ENCODE measurements around the gene PDE11A.

PDE11A gene

DNA sequence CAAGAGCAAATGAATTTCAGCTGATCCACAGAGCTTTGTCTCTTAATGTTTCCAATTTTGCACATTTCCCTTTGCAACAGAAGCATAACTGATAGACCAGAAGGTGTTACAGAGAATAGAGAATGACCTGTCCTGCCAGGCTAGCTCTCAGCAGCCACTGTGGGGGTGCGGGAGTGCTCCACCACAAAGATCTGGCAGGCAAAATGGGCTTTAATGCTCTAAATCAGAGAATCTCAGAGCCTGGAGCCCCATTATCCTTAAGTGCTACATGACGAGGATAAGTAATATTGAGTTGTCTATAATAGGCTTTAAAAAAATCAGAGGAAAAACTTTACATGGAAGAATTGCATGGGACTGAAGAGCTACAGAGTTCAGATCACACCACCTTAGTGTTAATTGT lies 245.7 kb downstream of the PDE11A start:
- DNase-seq (ENCODE audit: extremely low read depth, low read depth) = no peak
- TF ChIP-seq, protein P1, sequence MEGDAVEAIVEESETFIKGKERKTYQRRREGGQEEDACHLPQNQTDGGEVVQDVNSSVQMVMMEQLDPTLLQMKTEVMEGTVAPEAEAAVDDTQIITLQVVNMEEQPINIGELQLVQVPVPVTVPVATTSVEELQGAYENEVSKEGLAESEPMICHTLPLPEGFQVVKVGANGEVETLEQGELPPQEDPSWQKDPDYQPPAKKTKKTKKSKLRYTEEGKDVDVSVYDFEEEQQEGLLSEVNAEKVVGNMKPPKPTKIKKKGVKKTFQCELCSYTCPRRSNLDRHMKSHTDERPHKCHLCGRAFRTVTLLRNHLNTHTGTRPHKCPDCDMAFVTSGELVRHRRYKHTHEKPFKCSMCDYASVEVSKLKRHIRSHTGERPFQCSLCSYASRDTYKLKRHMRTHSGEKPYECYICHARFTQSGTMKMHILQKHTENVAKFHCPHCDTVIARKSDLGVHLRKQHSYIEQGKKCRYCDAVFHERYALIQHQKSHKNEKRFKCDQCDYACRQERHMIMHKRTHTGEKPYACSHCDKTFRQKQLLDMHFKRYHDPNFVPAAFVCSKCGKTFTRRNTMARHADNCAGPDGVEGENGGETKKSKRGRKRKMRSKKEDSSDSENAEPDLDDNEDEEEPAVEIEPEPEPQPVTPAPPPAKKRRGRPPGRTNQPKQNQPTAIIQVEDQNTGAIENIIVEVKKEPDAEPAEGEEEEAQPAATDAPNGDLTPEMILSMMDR (IDR thresholded peaks at IDR 0.05; ENCODE audit: low read depth, low read length) = no peak

DNA sequence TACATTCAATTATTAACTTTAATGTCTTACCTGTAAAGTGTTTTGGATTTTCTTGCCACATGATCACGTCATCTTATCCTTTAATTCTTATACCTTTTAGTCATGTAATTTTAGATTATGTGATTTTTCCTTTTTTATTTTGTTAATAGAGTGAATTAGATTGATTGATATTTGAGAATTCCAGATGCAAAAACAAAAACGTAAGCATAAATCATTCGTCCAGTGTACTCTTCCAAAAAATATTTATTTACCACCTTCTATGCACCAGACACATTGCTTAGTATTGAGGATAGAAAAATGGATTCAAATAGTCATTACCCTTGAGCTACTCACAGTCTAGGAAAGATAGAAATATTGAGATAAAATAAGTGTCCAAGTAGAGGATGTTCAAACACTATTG lies 249.6 kb downstream of the PDE11A start:
- no peak for DNase-seq (ENCODE audit: extremely low read depth, low read depth)
- TF ChIP-seq, protein P1 (IDR thresholded peaks at IDR 0.05; ENCODE audit: low read depth, low read length) = no peak

DNA sequence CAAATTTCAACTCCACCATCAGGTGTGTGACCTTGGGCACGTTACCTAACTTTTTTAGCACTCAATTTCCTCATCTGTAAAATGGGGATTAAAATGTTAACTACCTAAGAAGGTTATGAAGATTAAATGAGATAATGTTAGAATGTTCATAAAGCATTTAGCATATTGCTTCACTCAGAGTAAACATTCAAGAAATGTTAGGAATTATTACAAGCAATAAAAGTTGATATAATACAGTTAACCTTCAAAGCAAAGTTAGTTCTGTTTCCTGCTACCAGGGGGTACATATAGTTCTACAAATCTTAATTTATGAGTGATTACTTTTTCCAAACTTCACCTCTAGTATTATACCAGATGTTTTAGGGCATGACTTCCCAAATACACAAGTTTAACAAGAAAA lies 254.2 kb downstream of the PDE11A start:
- DNase-seq (ENCODE audit: extremely low read depth, low read depth) = no peak
- TF ChIP-seq, protein P1 (IDR thresholded peaks at IDR 0.05; ENCODE audit: low read depth, low read length) = no peak

DNA sequence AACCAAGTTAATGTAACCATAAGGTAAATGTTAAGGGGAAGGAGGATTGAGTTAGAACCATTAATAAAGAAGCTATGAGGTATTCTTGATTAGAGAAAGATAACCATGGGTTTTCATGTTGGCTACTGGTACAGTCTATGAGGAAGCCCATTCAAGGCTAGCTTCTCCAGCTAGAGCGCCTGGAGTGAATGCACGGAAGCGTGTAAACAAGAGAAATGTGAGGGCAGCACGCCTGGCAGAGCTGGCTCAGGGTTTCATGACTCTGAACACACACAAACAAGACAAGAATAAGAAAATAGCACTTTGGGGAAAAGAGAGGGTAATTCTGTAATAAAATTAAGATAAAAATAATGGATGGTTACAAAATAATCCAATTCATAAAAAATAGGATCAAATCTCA lies 255.3 kb downstream of the PDE11A start:
- no peak for DNase-seq (ENCODE audit: extremely low read depth, low read depth)
- TF ChIP-seq, protein P1 (IDR thresholded peaks at IDR 0.05; ENCODE audit: low read depth, low read length) = no peak

DNA sequence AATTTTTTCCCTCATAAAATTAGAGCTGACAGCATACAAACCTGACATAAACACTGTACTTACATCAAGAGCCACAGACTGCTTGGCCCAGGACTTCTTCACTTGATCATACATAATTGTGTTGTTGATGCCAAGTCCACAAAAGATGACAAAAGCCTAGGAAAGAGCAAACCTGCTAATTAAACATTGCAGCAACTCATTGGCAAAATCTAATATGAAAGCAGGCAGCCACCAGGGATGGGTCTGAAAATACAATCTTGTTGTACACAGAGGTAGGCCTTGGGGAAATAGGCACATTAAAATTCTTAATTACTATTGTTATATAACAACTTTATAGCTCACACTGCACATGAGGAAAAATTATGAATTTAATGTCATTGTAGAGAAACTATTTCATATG lies 255.8 kb downstream of the PDE11A start:
- TF ChIP-seq, protein P1 (IDR thresholded peaks at IDR 0.05; ENCODE audit: low read depth, low read length) = no peak
- DNase-seq (ENCODE audit: extremely low read depth, low read depth) = no peak

DNA sequence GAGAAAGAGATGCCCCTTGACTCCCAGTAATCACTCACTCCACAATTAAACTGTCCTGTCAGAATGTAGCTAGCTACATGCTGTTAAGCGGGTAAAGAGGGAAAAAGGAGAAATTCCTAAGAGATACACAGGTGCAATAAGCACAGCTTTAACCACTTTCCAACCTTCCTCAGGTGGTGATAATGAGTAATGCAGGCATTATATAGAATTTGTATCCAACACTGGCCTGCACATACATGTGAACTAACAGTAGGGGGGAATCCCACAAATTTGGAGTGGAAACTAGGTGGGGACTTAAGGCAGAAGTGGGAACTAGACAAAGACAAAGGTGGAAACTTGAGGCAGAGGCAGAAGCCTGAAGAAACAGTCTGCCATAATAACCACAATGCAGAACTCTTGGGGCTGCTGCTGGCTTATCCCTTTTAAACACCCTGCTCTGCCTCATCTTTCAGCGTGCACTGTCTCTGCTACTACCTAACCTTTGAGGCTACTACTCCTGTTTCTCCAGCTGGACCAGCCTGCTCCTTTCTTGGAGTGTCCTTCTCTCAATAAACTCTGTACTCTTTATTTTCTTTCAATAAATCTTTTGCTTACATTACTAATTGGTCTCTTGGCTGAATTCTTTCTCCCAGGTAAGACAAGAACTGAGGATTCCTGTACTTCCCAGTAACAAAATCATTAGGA lies 259.7 kb downstream of the PDE11A start:
- DNase-seq (ENCODE audit: extremely low read depth, low read depth) = no peak
- TF ChIP-seq, protein P1 (IDR thresholded peaks at IDR 0.05; ENCODE audit: low read depth, low read length) = no peak

DNA sequence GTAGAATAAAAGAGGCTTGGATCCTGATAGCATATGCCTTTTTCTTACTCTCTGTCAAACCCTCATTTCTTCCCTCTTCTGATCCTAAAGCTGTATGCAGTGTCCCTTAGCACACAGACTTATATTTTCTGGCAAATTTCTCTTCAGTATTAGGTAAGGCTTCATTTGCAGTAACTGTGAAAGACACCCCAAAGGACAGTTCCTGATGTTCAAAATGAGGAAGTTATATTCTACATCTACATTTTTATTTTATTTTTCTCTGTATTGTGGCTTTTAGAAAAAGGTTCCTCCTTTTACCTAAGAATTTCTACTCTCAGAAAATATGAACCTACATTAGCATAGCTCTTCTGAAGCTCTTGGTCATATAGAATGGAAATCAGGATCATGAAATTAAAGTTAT lies 261.7 kb downstream of the PDE11A start:
- DNase-seq (ENCODE audit: extremely low read depth, low read depth) = no peak

More for the DNA sequence above, 261.7 kb downstream of the PDE11A start:
- TF ChIP-seq, protein P1 (IDR thresholded peaks at IDR 0.05; ENCODE audit: low read depth, low read length) = no peak

All from AG09319 (cell line).